Body of pancreas (tissue), 4 donors: ENCODE data around the gene AP3B2. TPM values are rescaled to one million over a fixed set of nuclear protein-coding genes. Genes with fewer than 3 reads are reported as not detected.

Experiments
- ATAC-seq: fragments of 150-250 bp; one replicate; pipeline ENCODE4 v1.9.1; 2016
- DNase-seq, 4 donors: peaks; one replicate each; pipeline ENCODE4 v3.0.0-alpha.2; 2019
- H3K27ac ChIP-seq, 4 donors: fragments of 200-600 bp; sonication (generic); 1 replicate in 3 of 4; 2 replicates in 1 of 4; pipeline versions ENCODE4 v1.5.1 to v1.6.1; 2016 to 2019; ENCODE audit warnings: mild to moderate bottlenecking in 1 of 4, mixed read lengths in 1 of 4, moderate library complexity in 1 of 4
- H3K27me3 ChIP-seq, 2 donors: fragments of 200-600 bp; sonication (generic); one replicate each; pipeline ENCODE4 v1.6.0; 2016; ENCODE audit warnings: mild to moderate bottlenecking in 1 of 2
- H3K36me3 ChIP-seq, 2 donors: fragments of 200-600 bp; sonication (generic); replicated peaks in 1 of 2; 2 replicates each; pipeline ENCODE4 v1.5.1; 2016; ENCODE audit warnings: low read depth in 2 of 2; ENCODE audit not compliant: insufficient read depth in 1 of 2
- H3K4me1 ChIP-seq: fragments of 200-600 bp; sonication (generic); one replicate; pipeline ENCODE4 v1.6.0; 2016
- H3K4me3 ChIP-seq, 2 donors: fragments of 200-600 bp; sonication (generic); 1 replicate in 1 of 2; 2 replicates in 1 of 2; pipeline ENCODE4 v1.5.1; 2016 to 2019
- H3K9me3 ChIP-seq, 3 donors: fragments of 200-600 bp; sonication (generic); 1 replicate in 2 of 3; 2 replicates in 1 of 3; pipeline ENCODE4 v1.5.1; 2016
- CTCF ChIP-seq, 7 experiments: fragments of 450-650 bp in 4 of 7; fragments of 200-600 bp in 3 of 7; sonication (generic) in 3 of 7; IDR thresholded peaks; one replicate each; pipeline ENCODE4 v1.5.1; 2016 to 2019; ENCODE audit warnings: antibody characterized with exemption in 7 of 7
- POLR2A ChIP-seq, 3 donors: fragments of 450-650 bp; IDR thresholded peaks; one replicate each; pipeline ENCODE4 v1.6.1; 2016; ENCODE audit warnings: antibody characterized with exemption in 3 of 3, mild to moderate bottlenecking in 2 of 3
- WGBS, 2 donors: methylation state at CpG; one replicate each; pipeline ENCODE4 v1.1.5; 2017; 5-methylcytosine and 5-hydroxymethylcytosine counted together
- intact Hi-C: fragments of 100-400 bp; cut with DNase I; formaldehyde crosslinking; loops from one replicate; pipeline ENCODE4 v1.15.1; 2023
- total RNA-seq, 2 donors: library from RNA; depleted of rRNA; stranded (reverse); fragments of >200 nt; gene quantifications; one replicate each; pipeline ENCODE4 v1.1.0, GENCODE V29; 2016

The AP3B2 gene
- total RNA-seq, 2 donors from 2014 or later, result 3.9 to 6.6 TPM

GRCh38 chr15:82739086-82739485 is 29.4 kb upstream of the AP3B2 start:
- DNase-seq, result no peak
- Histone ChIP-seq H3K4me1 (no peaks in the 10 kb centered on the region), H3K9me3 (no peaks in the 10 kb centered on the region), H3K27ac (no peak overlapping the region), H3K4me3 (no peak overlapping the region), H3K36me3 (no peaks in the 10 kb centered on the region), H3K27me3 (no peaks in the 10 kb centered on the region)
- no peak for ATAC-seq
- no peak for TF ChIP-seq CTCF (IDR thresholded peaks at IDR 0.05)
- 48 to 52% methylated on average over 2 of the region's 2 CpGs for WGBS, 2 donors
- intact Hi-C loops, result no loop called here

DNA sequence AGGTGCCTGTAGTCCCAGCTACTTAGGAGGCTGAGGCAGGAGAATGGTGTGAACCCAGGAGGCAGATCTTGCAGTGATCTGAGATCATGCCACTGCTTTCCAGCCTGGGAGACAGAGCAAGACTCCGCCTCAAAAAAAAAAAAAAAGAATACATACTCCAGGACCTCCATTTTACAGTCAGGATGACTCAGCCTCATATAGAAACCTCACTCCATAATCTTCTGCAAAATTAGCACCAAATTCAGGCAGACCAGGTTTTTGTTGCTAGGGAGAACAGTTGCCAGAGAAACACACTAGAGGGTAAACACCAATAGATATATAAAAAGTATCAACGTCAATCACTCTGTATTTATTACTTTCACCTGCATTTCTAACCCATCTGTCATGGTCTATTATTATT is 28.3 kb upstream of the AP3B2 start:
- Histone ChIP-seq H3K36me3 (no peaks in the 10 kb centered on the region), H3K4me1 (no peaks in the 10 kb centered on the region), H3K27me3 (no peaks in the 10 kb centered on the region), H3K4me3 (no peak overlapping the region), H3K27ac (no peak overlapping the region), H3K9me3 (no peaks in the 10 kb centered on the region)
- WGBS, 2 donors, result 83 to 84% methylated on average over 2 of the region's 2 CpGs
- no peak for DNase-seq
- TF ChIP-seq CTCF (IDR thresholded peaks at IDR 0.05) (no peak), POLR2A (IDR thresholded peaks at IDR 0.05) (no peak)
- no peak for ATAC-seq
- intact Hi-C loops, result no loop called here

- DNase-seq (no peak), ATAC-seq (no peak)
- TF ChIP-seq POLR2A (IDR thresholded peaks at IDR 0.05) (no peak), CTCF (IDR thresholded peaks at IDR 0.05) (no peak)
- Histone ChIP-seq H3K9me3 (no peaks in the 10 kb centered on the region), H3K4me1 (no peaks in the 10 kb centered on the region), H3K4me3 (no peak overlapping the region), H3K27me3 (no peaks in the 10 kb centered on the region), H3K27ac (no peak overlapping the region), H3K36me3 (no peaks in the 10 kb centered on the region)
- 89 to 94% methylated on average over 2 of the region's 2 CpGs for WGBS, 2 donors
- intact Hi-C loops, result no loop called here
Observed at GRCh38 chr15:82731527-82731926, 21.9 kb upstream of the AP3B2 start.

DNA sequence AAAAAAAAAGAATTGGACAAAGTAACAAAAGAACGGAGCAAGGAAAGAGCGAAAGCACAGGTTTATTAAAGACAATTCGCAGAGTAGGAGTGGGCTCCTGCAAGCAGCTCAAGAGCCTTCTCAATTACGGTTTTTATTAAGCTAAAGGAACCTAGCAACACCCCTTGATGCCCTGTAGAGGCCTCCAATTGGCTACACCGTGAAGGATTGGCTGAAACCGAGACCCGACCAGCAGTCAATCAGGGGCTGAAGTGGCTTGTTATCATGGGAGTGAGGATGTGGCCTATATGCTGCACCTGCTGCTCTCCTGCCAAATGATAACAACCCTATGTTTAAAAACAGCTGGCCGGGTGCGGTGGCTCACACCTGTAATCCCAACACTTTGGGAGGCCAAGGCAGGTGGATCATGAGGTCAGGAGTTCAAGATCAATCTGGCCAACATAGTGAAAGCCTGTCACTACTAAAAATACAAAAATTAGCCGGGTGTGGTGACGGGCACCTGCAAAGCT is 20.4 kb upstream of the AP3B2 start:
- Histone ChIP-seq H3K4me1 (no peaks in the 10 kb centered on the region), H3K27me3 (no peaks in the 10 kb centered on the region), H3K4me3 (no peak overlapping the region), H3K36me3 (no peaks in the 10 kb centered on the region), H3K9me3 (no peaks in the 10 kb centered on the region), H3K27ac (no peak overlapping the region)
- intact Hi-C loops, result no loop called here
- ATAC-seq (no peak), DNase-seq (no peak)
- WGBS, 2 donors, result 79 to 84% methylated on average over 11 of the region's 11 CpGs
- TF ChIP-seq POLR2A (IDR thresholded peaks at IDR 0.05) (no peak), CTCF (IDR thresholded peaks at IDR 0.05) (no peak)

DNA sequence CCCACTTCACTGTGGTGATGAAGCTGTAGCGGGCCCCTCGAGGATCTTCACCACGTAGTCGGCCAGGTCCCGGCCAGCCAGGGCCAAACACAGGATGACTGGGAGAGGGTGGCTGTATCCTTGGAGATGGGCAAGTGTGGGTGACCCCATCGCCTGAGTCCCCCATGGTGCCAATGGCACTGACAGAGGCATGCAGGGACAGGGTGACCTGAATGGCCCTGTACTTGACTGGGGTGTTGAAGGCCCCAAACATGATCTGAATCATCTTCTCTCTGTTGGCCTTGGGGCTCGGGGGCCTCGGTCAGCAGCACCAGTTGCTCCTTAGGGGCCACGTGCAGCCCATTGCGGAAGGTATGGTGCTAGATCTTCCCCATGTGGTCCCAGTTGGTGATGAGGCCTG is 17.1 kb upstream of the AP3B2 start:
- WGBS, 2 donors, result 83 to 84% methylated on average over 1 to 10 of the region's 10 CpGs
- no peak for DNase-seq
- ATAC-seq, result no peak
- H3K9me3 ChIP-seq, result no peaks in the 10 kb centered on the region
- TF ChIP-seq CTCF (IDR thresholded peaks at IDR 0.05) (no peak), POLR2A (IDR thresholded peaks at IDR 0.05) (no peak)
- no peaks in the 10 kb centered on the region for H3K36me3 ChIP-seq
- H3K27ac ChIP-seq, result no peak overlapping the region
- H3K27me3 ChIP-seq, result no peaks in the 10 kb centered on the region
- H3K4me1 ChIP-seq, result no peaks in the 10 kb centered on the region
- no peak overlapping the region for H3K4me3 ChIP-seq
- intact Hi-C loops, result no loop called here
